ENCODE measurements around the gene PKD2L1. TPM values are rescaled to one million over a fixed set of nuclear protein-coding genes. Genes with fewer than 3 reads are reported as not detected.

PKD2L1 gene
- polyA plus RNA-seq, 1 donor from 2014 or later: not detected

- Histone ChIP-seq H3K9me2 (ENCODE audit: insufficient read depth, low read length) (no peaks in the 10 kb centered on the region), H3K4me2 (ENCODE audit: low read length) (no peak overlapping the region), H3K27me3 (ENCODE audit: insufficient read depth, low read depth, low read length) (no peaks in the 10 kb centered on the region), H3K79me2 (replicated peaks; ENCODE audit: insufficient read depth, low read length) (no peaks in the 10 kb centered on the region), H2AFZ (ENCODE audit: low read depth, low read length) (no peak overlapping the region), H3K36me3 (ENCODE audit: insufficient read depth, low read length) (no peaks in the 10 kb centered on the region), H3F3A (ENCODE audit: insufficient read depth, low read length, poor library complexity, severe bottlenecking) (no peaks in the 10 kb centered on the region), H3K9ac (ENCODE audit: low read length) (no peak overlapping the region), H3K4me3 (ENCODE audit: low read length) (no peak overlapping the region), H3K9me3 (ENCODE audit: low read length) (no peaks in the 10 kb centered on the region), H4K20me1 (ENCODE audit: insufficient read depth) (no peaks in the 10 kb centered on the region), H3K27ac (ENCODE audit: low read length) (no peak overlapping the region)
- no peak for TF ChIP-seq TAF1 (IDR thresholded peaks at IDR 0.05; ENCODE audit: low read depth)
- no peak for TF ChIP-seq POLR2AphosphoS5 (IDR thresholded peaks at IDR 0.05)
- no peak for TF ChIP-seq RAD21 (conservative IDR thresholded peaks at IDR 0.05)
- no peak for TF ChIP-seq EZH2 (IDR thresholded peaks at IDR 0.05; ENCODE audit: borderline replicate concordance, insufficient read depth, low read length, poor library complexity, severe bottlenecking)
- TF ChIP-seq MXI1 (conservative IDR thresholded peaks at IDR 0.05; ENCODE audit: poor library complexity, severe bottlenecking): no peak
- no peak for TF ChIP-seq REST (IDR thresholded peaks at IDR 0.05; ENCODE audit: borderline replicate concordance)
- no peak for TF ChIP-seq EP300 (conservative IDR thresholded peaks at IDR 0.05; ENCODE audit: poor library complexity, severe bottlenecking)
- no peak for TF ChIP-seq SMC3 (conservative IDR thresholded peaks at IDR 0.05; ENCODE audit: poor library complexity)
Measured at GRCh38 chr10:100333661-100334440, 3.8 kb upstream of the PKD2L1 start.

DNA sequence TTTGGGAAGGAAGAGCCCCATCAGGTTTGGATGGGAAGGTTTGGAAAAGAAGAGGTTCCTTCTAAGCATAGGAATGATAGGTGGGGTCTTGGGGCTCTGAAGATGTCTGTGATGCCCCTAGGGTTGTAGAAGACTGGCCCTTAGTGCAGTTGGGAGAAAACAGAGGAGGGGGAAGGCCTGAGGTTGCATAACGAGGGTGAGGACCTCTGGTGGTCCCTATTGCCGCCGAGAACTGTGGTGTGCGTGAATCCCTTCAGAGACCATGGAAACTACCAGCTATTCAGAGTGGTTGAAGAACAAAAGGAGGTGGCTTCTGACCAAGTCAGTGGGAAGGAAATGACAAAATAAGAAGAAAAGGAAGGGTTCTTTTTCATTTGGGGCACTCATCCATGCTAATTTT, 3.1 kb upstream of the PKD2L1 start:
- Histone ChIP-seq H3K27me3 (ENCODE audit: insufficient read depth, low read depth, low read length) (no peaks in the 10 kb centered on the region), H3K4me2 (ENCODE audit: low read length) (no peak overlapping the region), H3K9me3 (ENCODE audit: low read length) (no peaks in the 10 kb centered on the region), H3K4me3 (ENCODE audit: low read length) (no peak overlapping the region), H3K36me3 (ENCODE audit: insufficient read depth, low read length) (no peaks in the 10 kb centered on the region), H3K27ac (ENCODE audit: low read length) (no peak overlapping the region), H4K20me1 (ENCODE audit: insufficient read depth) (no peaks in the 10 kb centered on the region), H2AFZ (ENCODE audit: low read depth, low read length) (no peak overlapping the region), H3F3A (ENCODE audit: insufficient read depth, low read length, poor library complexity, severe bottlenecking) (no peaks in the 10 kb centered on the region), H3K9ac (ENCODE audit: low read length) (no peak overlapping the region), H3K79me2 (replicated peaks; ENCODE audit: insufficient read depth, low read length) (no peaks in the 10 kb centered on the region), H3K9me2 (ENCODE audit: insufficient read depth, low read length) (no peaks in the 10 kb centered on the region)
- no peak for TF ChIP-seq POLR2AphosphoS5 (IDR thresholded peaks at IDR 0.05)
- TF ChIP-seq EZH2 (IDR thresholded peaks at IDR 0.05; ENCODE audit: borderline replicate concordance, insufficient read depth, low read length, poor library complexity, severe bottlenecking): no peak
- no peak for TF ChIP-seq MXI1 (conservative IDR thresholded peaks at IDR 0.05; ENCODE audit: poor library complexity, severe bottlenecking)
- no peak for TF ChIP-seq RAD21 (conservative IDR thresholded peaks at IDR 0.05)
- TF ChIP-seq SMC3 (conservative IDR thresholded peaks at IDR 0.05; ENCODE audit: poor library complexity): no peak
- no peak for TF ChIP-seq CTCF (IDR thresholded peaks at IDR 0.05; ENCODE audit: poor library complexity, severe bottlenecking)
- TF ChIP-seq EP300 (conservative IDR thresholded peaks at IDR 0.05; ENCODE audit: poor library complexity, severe bottlenecking): no peak
- TF ChIP-seq REST (IDR thresholded peaks at IDR 0.05; ENCODE audit: borderline replicate concordance): no peak
- no peak for TF ChIP-seq TAF1 (IDR thresholded peaks at IDR 0.05; ENCODE audit: low read depth)
